ENCODE results near the gene GUCA1A.
"Not testable (repeated sequence)": the region's sequence is repeated elsewhere in the genome, so short reads cannot be mapped to it uniquely, and the experiment has no call there.

GUCA1A gene

GRCh38 chr6:42150254-42150653 lies 22.9 kb upstream of the GUCA1A start:
- DNase-seq (ENCODE audit: low read depth, low spot score): no peak
- H3K4me3 ChIP-seq (ENCODE audit: low read depth, low read length): no peak overlapping the region
- POLR2A ChIA-PET: no interaction called here
- TF ChIP-seq CTCF (IDR thresholded peaks at IDR 0.05; ENCODE audit: insufficient read depth, low read length, missing control alignments): no peak
- CTCF ChIA-PET: interaction anchor here (1.2 to 1.6 kb wide), 3 partner anchors 14 to 64 kb away, joined by 3 to 5 read pairs (median 4); no protein-coding TSS in a partner anchor

- no peak for DNase-seq (ENCODE audit: low read depth, low spot score)
- TF ChIP-seq CTCF (IDR thresholded peaks at IDR 0.05; ENCODE audit: insufficient read depth, low read length, missing control alignments): no peak
- POLR2A ChIA-PET: no interaction called here
- no peak overlapping the region for H3K4me3 ChIP-seq (ENCODE audit: low read depth, low read length)
- CTCF ChIA-PET: interaction anchor here (1.2 to 1.6 kb wide), 3 partner anchors 12 to 75 kb away, joined by 3 to 5 read pairs (median 4); no protein-coding TSS in a partner anchor
These were observed 21.1 kb upstream of the GUCA1A start for GRCh38 chr6:42152024-42152423.

- DNase-seq (ENCODE audit: low read depth, low spot score); H3K4me3 ChIP-seq (ENCODE audit: low read depth, low read length); CTCF ChIA-PET; POLR2A ChIA-PET: not testable (repeated sequence)
These were observed 20.5 kb upstream of the GUCA1A start for GRCh38 chr6:42152528-42153213.

- ChIA-PET POLR2A (interaction anchor here (1.1 kb wide), 1 partner anchor 17 kb away, joined by 3 read pairs; no protein-coding TSS in a partner anchor), CTCF (no interaction called here)
- DNase-seq (ENCODE audit: low read depth, low spot score): no peak
- H3K4me3 ChIP-seq (ENCODE audit: low read depth, low read length): no peak overlapping the region
- TF ChIP-seq CTCF (IDR thresholded peaks at IDR 0.05; ENCODE audit: insufficient read depth, low read length, missing control alignments): no peak
These were observed 19.2 kb upstream of the GUCA1A start for GRCh38 chr6:42153921-42154320.

GRCh38 chr6:42154461-42155209 lies 18.5 kb upstream of the GUCA1A start:
- no peak overlapping the region for H3K4me3 ChIP-seq (ENCODE audit: low read depth, low read length)
- CTCF ChIA-PET: no interaction called here
- POLR2A ChIA-PET: interaction anchor here (1.1 kb wide), 1 partner anchor 18 kb away, joined by 3 read pairs; no protein-coding TSS in a partner anchor
- no peak for DNase-seq (ENCODE audit: low read depth, low spot score)
- TF ChIP-seq CTCF (IDR thresholded peaks at IDR 0.05; ENCODE audit: insufficient read depth, low read length, missing control alignments): no peak

- no peak overlapping the region for H3K4me3 ChIP-seq (ENCODE audit: low read depth, low read length)
- ChIA-PET CTCF (interaction anchor here (0.7 to 2.2 kb wide), 2 partner anchors 11 kb away, joined by 3 to 16 read pairs; no protein-coding TSS in a partner anchor), POLR2A (no interaction called here)
- TF ChIP-seq CTCF (IDR thresholded peaks at IDR 0.05; ENCODE audit: insufficient read depth, low read length, missing control alignments): no peak
- no peak for DNase-seq (ENCODE audit: low read depth, low spot score)
These were observed 17.9 kb upstream of the GUCA1A start for GRCh38 chr6:42155293-42155692.
